DMS 273 (cell line): Measurements from ENCODE around the gene LOXL4.

Experiments
- DNase-seq: peaks from one replicate; lab custom pipeline; 2025; ENCODE audit not compliant: unreplicated experiment; lab: John Stamatoyannopoulos, UW

LOXL4 gene

GRCh38 chr10:98267894-98268693 lies at the start of gene LOXL4:
TSS of gene LOXL4 (minus strand) at chr10:98268194. CDS start at chr10:98263019, 5,175 bp downstream.
- peak; percentile 85 for DNase-seq

- no peak for DNase-seq
Measured at GRCh38 chr10:98316661-98317060, 48.7 kb upstream of the LOXL4 start.

GRCh38 chr10:98316170-98316569 lies 48.2 kb upstream of the LOXL4 start:
- no peak for DNase-seq

GRCh38 chr10:98314532-98315284 lies 46.7 kb upstream of the LOXL4 start:
- no peak for DNase-seq

GRCh38 chr10:98313598-98313997 lies 45.6 kb upstream of the LOXL4 start:
- no peak for DNase-seq

- no peak for DNase-seq
Measured at GRCh38 chr10:98312822-98313221, 44.8 kb upstream of the LOXL4 start.

GRCh38 chr10:98312349-98312748 lies 44.4 kb upstream of the LOXL4 start:
- no peak for DNase-seq

GRCh38 chr10:98310701-98311100 lies 42.7 kb upstream of the LOXL4 start:
- no peak for DNase-seq

- DNase-seq, result peak; percentile 89
Measured at GRCh38 chr10:98309366-98310355, 41.7 kb upstream of the LOXL4 start.

- DNase-seq, result peak; percentile 35
Measured at GRCh38 chr10:98308669-98309365, 40.8 kb upstream of the LOXL4 start.

- no peak for DNase-seq
Measured at GRCh38 chr10:98307916-98308541, 40.0 kb upstream of the LOXL4 start.

- no peak for DNase-seq
Measured at GRCh38 chr10:98306501-98306900, 38.5 kb upstream of the LOXL4 start.

GRCh38 chr10:98303569-98303968 lies 35.6 kb upstream of the LOXL4 start:
- DNase-seq, result peak; percentile 22

- DNase-seq, result peak; percentile 62
Measured at GRCh38 chr10:98302741-98303365, 34.9 kb upstream of the LOXL4 start.

- DNase-seq, result peak; percentile 92
Measured at GRCh38 chr10:98301664-98302319, 33.8 kb upstream of the LOXL4 start.

- no peak for DNase-seq
Measured at GRCh38 chr10:98300526-98301229, 32.7 kb upstream of the LOXL4 start.

GRCh38 chr10:98299341-98299740 lies 31.3 kb upstream of the LOXL4 start:
- peak; percentile 10 for DNase-seq

- DNase-seq, result peak; percentile 59
Measured at GRCh38 chr10:98296524-98296923, 28.5 kb upstream of the LOXL4 start.
